ENCODE data around the gene SSR3.
A peak's percentile ranks its signal among the peaks of the same experiment; 100 is the strongest.
"Not testable (repeated sequence)": the region's sequence is repeated elsewhere in the genome, so short reads cannot be mapped to it uniquely, and the experiment has no call there.

The SSR3 gene

DNA sequence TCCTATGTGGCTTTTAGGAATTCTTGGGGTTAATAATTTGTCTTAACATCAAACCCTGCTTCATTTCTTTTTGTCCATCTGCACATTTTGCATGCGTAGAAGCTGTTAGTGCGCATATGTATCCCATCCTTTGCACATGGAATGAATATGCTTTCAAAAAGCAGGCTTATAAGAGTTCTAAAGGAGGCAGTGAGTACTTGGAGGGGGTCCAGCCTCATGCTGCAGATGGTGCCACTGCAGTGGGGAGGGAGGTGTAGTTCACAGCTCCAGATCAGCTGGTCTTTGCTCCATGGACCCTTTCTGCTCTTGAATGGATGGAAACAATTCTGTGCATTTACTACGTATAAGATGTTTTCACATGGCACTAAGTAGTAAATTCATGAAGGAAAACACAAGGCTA lies 20.7 kb upstream of the SSR3 start:
- DNase-seq (ENCODE audit: low spot score): no peak

- DNase-seq (ENCODE audit: low spot score): not testable (repeated sequence)
These were observed 15.0 kb upstream of the SSR3 start for GRCh38 chr3:156569881-156570280.

- not testable (repeated sequence) for DNase-seq (ENCODE audit: low spot score)
These were observed 14.1 kb upstream of the SSR3 start for GRCh38 chr3:156569016-156569415.

- DNase-seq (ENCODE audit: low spot score): no peak
These were observed 9.2 kb upstream of the SSR3 start for GRCh38 chr3:156563900-156564682.

GRCh38 chr3:156562486-156562885 lies 7.6 kb upstream of the SSR3 start:
- not testable (repeated sequence) for DNase-seq (ENCODE audit: low spot score)

DNA sequence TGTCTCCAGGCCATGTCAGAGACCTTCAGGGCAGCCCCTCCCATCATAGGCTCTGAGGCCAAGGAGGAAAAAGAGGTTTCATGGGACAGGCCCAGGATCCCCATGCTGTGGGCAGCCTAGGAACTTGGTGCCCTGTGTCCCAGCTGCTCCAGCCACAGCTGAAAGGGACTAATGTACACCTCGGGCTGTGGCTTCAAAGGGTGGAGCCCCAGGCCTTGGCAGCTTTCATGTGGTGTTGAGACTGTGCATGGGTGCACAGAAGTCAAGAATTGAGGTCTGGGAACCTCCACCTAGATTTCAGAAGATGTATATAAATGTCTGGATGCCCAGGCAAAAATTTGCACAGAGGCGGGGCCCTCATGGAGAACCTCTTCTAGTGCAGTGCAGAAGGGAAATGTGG lies 6.6 kb upstream of the SSR3 start:
- no peak for DNase-seq (ENCODE audit: low spot score)

GRCh38 chr3:156559321-156559720 lies 4.4 kb upstream of the SSR3 start:
- no peak for DNase-seq (ENCODE audit: low spot score)

GRCh38 chr3:156558389-156558788 lies 3.5 kb upstream of the SSR3 start:
- DNase-seq (ENCODE audit: low spot score): no peak

- DNase-seq (ENCODE audit: low spot score): peak; percentile 49
These were observed 439 bp downstream of the SSR3 start for GRCh38 chr3:156554515-156554841.

- peak; percentile 95 for DNase-seq (ENCODE audit: low spot score)
These were observed 1.1 kb downstream of the SSR3 start for GRCh38 chr3:156553705-156554356.

GRCh38 chr3:156552973-156553372 lies 1.9 kb downstream of the SSR3 start:
- DNase-seq (ENCODE audit: low spot score): peak; percentile 53

DNA sequence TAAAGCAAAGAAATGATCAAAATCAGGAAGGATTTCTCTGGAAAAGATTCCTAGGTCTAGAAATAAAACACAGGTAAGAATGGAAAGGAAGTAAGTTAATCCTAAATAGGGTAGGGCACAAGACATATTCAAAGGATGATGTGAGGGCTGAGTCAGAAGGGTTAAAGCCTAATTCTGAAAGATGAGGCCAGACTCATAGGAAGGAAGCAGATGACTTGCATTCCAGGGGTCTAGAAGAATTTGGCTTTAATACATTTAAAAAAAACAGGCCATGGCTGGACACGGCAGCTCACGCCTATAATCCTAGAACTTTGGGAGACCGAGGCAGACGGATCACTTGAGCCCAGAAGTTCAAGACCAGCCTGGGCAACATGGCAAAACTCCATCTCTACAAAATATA lies 3.2 kb downstream of the SSR3 start:
- peak; percentile 97 for DNase-seq (ENCODE audit: low spot score)

DNA sequence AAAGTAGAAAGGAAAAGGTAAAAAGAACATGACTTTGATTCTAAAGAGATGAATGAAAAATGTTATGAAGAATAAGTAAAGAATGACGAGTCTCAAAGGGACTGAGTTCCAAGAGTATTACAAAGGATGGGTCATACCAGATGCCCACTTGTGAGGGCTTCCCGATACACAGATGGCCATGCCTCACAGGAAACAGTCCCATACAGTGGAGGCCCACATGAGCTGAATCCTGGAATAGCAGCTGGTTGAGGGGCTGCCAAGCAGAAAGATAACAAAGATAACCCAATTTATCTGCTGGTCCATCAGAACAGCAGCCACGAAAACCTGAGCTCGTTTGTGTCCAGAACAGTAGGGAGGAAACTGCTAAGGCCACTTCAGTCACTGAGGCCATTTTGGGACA lies 3.7 kb downstream of the SSR3 start:
- DNase-seq (ENCODE audit: low spot score): peak; percentile 96

DNA sequence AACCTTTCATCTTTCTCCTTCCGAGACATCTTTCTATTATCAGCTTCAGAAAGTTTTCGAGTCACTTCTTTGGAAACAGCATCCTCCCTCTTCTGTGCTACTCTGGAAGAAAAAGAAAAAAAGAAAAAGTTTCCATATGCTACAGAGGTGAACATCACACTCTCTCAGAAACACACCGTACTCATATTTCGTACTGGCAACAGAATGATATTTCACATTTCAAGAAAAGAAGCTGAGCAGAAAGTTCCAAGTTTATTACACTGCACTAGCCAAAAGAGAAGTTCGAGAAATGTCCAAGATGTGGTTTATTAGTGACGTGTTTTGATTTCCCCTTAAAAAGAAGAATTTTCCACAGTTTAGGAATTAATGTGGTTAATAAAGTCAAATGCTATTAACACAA lies 6.0 kb downstream of the SSR3 start:
- DNase-seq (ENCODE audit: low spot score): no peak

- no peak for DNase-seq (ENCODE audit: low spot score)
These were observed 6.8 kb downstream of the SSR3 start for GRCh38 chr3:156548041-156548687.

DNA sequence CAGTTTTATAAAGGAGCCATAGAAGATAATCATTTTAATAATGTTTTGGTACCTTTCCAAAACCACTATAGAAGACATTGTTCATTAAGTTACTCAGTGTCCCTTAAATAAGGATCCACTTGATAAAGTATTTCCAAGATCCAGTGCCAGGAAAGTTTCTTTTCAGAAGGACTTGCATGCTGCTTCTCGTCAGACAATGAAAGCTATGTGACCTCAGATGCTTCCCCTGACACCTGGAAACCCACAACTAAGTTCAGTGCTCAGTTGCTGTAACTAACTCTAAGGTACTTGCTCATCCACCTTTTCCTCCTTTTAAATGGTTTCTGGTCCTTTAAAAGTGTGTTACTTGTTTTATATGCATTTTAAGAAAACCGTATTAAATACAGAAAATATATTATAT lies 7.3 kb downstream of the SSR3 start:
- DNase-seq (ENCODE audit: low spot score): no peak

GRCh38 chr3:156543043-156543555 lies 11.8 kb downstream of the SSR3 start:
- no peak for DNase-seq (ENCODE audit: low spot score)

GRCh38 chr3:156542101-156543042 lies 12.5 kb downstream of the SSR3 start:
- DNase-seq (ENCODE audit: low spot score): no peak

DNA sequence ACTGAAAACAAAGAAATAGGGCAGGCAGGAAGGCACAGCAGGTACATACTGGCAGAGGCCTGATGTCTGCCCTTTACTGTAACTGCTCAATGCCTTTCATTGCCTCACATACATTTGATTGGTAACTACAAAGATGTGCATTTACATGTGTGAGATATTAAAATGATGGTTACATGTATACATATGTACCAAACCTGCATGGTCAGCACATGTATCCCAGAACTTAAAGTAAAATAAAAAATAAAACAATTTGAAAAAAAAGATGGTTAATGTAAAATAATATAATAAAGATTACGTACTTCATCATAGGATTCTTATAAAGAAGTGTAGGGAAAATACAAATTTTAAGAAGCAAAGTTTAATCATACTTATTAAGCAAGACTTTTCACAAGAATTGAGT lies 15.1 kb downstream of the SSR3 start:
- DNase-seq (ENCODE audit: low spot score): no peak

DNA sequence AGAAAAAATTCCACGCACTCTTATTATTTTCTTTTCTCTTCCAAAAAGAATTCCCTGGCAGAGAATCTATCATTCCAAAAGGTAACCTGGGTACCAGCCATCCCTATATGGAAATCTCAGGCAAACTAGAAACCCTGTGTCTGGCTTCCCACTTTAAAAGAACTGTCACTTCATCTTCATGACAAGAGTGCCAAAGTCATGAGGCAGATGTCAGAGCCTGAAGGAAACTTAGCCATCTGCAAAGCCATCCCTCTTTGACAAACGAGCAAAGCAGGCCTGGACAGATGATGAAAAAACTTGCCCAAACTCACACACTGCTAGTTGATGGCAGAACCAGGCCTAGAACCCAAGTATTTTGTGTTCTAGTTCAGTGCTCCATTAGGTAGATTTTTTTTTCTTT lies 15.9 kb downstream of the SSR3 start:
- DNase-seq (ENCODE audit: low spot score): no peak

DNA sequence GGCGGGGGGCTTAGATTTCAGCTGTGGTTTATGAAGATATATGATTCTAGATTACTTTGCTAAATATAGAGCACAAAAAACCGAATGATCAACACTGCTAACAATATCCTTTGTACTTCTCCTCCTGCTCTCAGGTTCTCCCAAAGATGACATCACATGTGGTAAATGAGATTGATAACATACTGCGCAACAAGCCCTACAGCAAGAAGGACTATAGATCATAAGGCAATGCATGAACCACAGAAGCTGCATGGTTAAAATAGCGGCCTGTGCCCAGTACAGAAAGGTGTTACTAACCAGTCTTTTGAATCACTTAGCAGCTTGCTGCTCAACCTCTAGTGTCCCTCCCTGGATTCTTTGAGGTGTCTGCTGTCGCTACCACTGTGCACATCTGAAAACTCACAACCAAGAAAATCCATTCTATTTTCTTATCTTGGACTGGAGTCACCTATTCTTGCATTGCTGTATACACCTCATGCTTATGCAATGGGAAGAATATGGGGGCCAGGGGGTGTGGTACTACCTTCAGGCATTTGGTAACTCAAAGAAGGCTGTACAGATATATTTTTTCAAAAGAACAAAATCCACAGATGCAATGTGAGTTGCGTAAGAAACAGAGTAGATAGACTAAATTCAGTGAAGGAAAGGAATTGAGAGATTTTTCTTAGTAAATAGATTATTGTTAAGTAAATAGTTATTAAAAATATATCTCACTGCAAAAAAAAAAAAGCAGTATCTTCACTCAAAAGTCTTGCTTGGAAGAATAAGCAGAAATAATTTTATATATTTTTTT lies 18.2 kb downstream of the SSR3 start:
- DNase-seq (ENCODE audit: low spot score): no peak
